Endothelial cell of umbilical vein (primary cell): ENCODE measurements around the gene BRWD1. TPM values are rescaled to one million over a fixed set of nuclear protein-coding genes. Genes with fewer than 3 reads are reported as not detected.

Experiments used
- BruUV-seq: library from RNA; stranded (reverse); fragments of 400-500 nt; replicated peaks from 2 replicates; lab custom pipeline; 2021; lab: Mats Ljungman, UMichigan
- CTCF ChIA-PET: fragments of 300-600, 350-600 bp; sonication (Branson Sonifier 250); formaldehyde crosslinking; loops from one replicate; lab custom pipeline; 2021; ENCODE audit warnings: antibody characterized with exemption, inconsistent platforms; lab: Charles Lee
- POLR2A ChIA-PET: fragments of 300-600, 350-600 bp; sonication (Branson Sonifier 250); formaldehyde crosslinking; loops from one replicate; lab custom pipeline; 2021; ENCODE audit warnings: antibody characterized with exemption, inconsistent platforms; lab: Charles Lee
- DNase-seq: peaks from one replicate; pipeline ENCODE4 v3.0.0-alpha.2; 2011; ENCODE audit warnings: low read depth, low spot score
- FAIRE-seq: peaks from 2 replicates; lab custom pipeline; 2011; peaks lifted over from hg19 to GRCh38; lab: Jason Lieb, UNC
- H2AFZ ChIP-seq: 2 replicates; pipeline ENCODE4 v1.6.0; 2012; ENCODE audit warnings: low read depth, low read length, control low read depth, inconsistent platforms
- H3K27ac ChIP-seq: 2 replicates; pipeline ENCODE4 v1.5.1; 2011; ENCODE audit warnings: low read depth, mild to moderate bottlenecking, control low read depth, low read length, moderate library complexity; ENCODE audit not compliant: insufficient read depth
- H3K27me3 ChIP-seq, 2 experiments: 2 replicates each; pipeline versions ENCODE4 v1.6.0 to v1.6.1; 2011; ENCODE audit warnings: low read length in 2 of 2, mixed read lengths in 1 of 2; ENCODE audit not compliant: control insufficient read depth in 2 of 2, insufficient read depth in 2 of 2
- H3K36me3 ChIP-seq, 2 experiments: 2 replicates in 1 of 2; 3 replicates in 1 of 2; pipeline ENCODE4 v1.5.1; 2011; ENCODE audit warnings: low read length in 2 of 2, mild to moderate bottlenecking in 1 of 2, moderate library complexity in 1 of 2; ENCODE audit not compliant: control insufficient read depth in 2 of 2, insufficient read depth in 2 of 2; ENCODE audit errors: extremely low read depth in 1 of 2
- H3K4me1 ChIP-seq: 3 replicates; pipeline ENCODE4 v1.5.1; 2011; ENCODE audit warnings: mild to moderate bottlenecking, low read length; ENCODE audit not compliant: control insufficient read depth, insufficient read depth; ENCODE audit errors: extremely low read depth
- H3K4me2 ChIP-seq: 2 replicates; pipeline ENCODE4 v1.6.1; 2011; ENCODE audit warnings: low read length, control low read depth, mixed read lengths; ENCODE audit not compliant: insufficient read depth
- H3K4me3 ChIP-seq, 3 experiments: fragments of 200-600 bp in 1 of 3; sonication (generic), shearing (Covaris generic) in 1 of 3; replicated peaks in 1 of 3; 2 replicates each; pipeline ENCODE4 v1.5.1; 2011 to 2016; ENCODE audit warnings: control low read depth in 3 of 3, low read length in 3 of 3, mild to moderate bottlenecking in 2 of 3, inconsistent platforms in 1 of 3, low read depth in 1 of 3, moderate library complexity in 1 of 3; ENCODE audit not compliant: insufficient read depth in 1 of 3
- H3K79me2 ChIP-seq: 2 replicates; pipeline ENCODE4 v1.6.0; 2012; ENCODE audit warnings: low read length, inconsistent platforms; ENCODE audit not compliant: control insufficient read depth, insufficient read depth
- H3K9ac ChIP-seq: replicated peaks from 2 replicates; pipeline ENCODE3; 2011; ENCODE audit warnings: low read length, control low read depth; ENCODE audit not compliant: insufficient read depth; ENCODE audit errors: extremely low read depth
- H3K9me1 ChIP-seq: replicated peaks from 3 replicates; pipeline ENCODE4 v1.6.0; 2011; ENCODE audit warnings: mild to moderate bottlenecking, low read length; ENCODE audit not compliant: control insufficient read depth, insufficient read depth; ENCODE audit errors: extremely low read depth
- H3K9me3 ChIP-seq: replicated peaks from 2 replicates; pipeline ENCODE4 v1.5.1; 2012; ENCODE audit warnings: low read length, inconsistent platforms; ENCODE audit not compliant: control insufficient read depth, insufficient read depth
- H4K20me1 ChIP-seq: replicated peaks from 2 replicates; pipeline ENCODE3; 2011; ENCODE audit warnings: mild to moderate bottlenecking, low read length; ENCODE audit not compliant: control insufficient read depth, insufficient read depth; ENCODE audit errors: extremely low read depth
- CTCF ChIP-seq, 2 donors: IDR thresholded peaks; 1 replicate in 1 of 2; 2 replicates in 1 of 2; pipeline ENCODE4 v1.5.1; 2011; ENCODE audit warnings: low read length in 2 of 2, mild to moderate bottlenecking in 2 of 2, moderate library complexity in 2 of 2, control low read depth in 1 of 2, inconsistent platforms in 1 of 2, low read depth in 1 of 2; ENCODE audit not compliant: insufficient read depth in 1 of 2; ENCODE audit errors: extremely low read depth in 1 of 2
- EZH2 ChIP-seq: IDR thresholded peaks from 2 replicates; pipeline ENCODE4 v1.6.1; 2012; ENCODE audit warnings: borderline replicate concordance, low read depth, mild to moderate bottlenecking, moderate library complexity, low read length, inconsistent platforms; ENCODE audit not compliant: severe bottlenecking
- FOS ChIP-seq: IDR thresholded peaks from 2 replicates; pipeline ENCODE4 v1.6.1; 2011; ENCODE audit warnings: mild to moderate bottlenecking, low read length, moderate library complexity, borderline replicate concordance; ENCODE audit not compliant: insufficient read depth
- GATA2 ChIP-seq: IDR thresholded peaks from 2 replicates; pipeline ENCODE4 v1.7.0; 2011; ENCODE audit warnings: low read depth, mild to moderate bottlenecking, moderate library complexity, mixed read lengths, low read length; ENCODE audit not compliant: insufficient read length, insufficient read depth
- JUN ChIP-seq: IDR thresholded peaks from 2 replicates; pipeline ENCODE4 v1.6.1; 2011; ENCODE audit warnings: borderline replicate concordance, low read depth; ENCODE audit not compliant: insufficient read length, insufficient read depth
- MAX ChIP-seq: IDR thresholded peaks from 2 replicates; pipeline ENCODE4 v1.6.1; 2011; ENCODE audit not compliant: insufficient read depth, insufficient read length
- MYC ChIP-seq: IDR thresholded peaks from one replicate; pipeline ENCODE4 v1.6.1; 2011; ENCODE audit warnings: mild to moderate bottlenecking, low read depth, low read length
- POLR2A ChIP-seq: IDR thresholded peaks from 2 replicates; pipeline ENCODE4 v1.6.1; 2012; ENCODE audit warnings: low read depth, mild to moderate bottlenecking, control low read depth, low read length
- POLR2AphosphoS5 ChIP-seq: IDR thresholded peaks from 2 replicates; pipeline ENCODE4 v1.6.1; 2012; ENCODE audit warnings: low read depth, mild to moderate bottlenecking, control low read depth, low read length, moderate library complexity; ENCODE audit not compliant: insufficient read depth
- dilution Hi-C: fragments of 300-500 bp; cut with MboI; formaldehyde crosslinking; loops from one replicate; pipeline ENCODE4 v1.15.0; 2019; ENCODE audit warnings: low sequenced_read_pairs; ENCODE audit not compliant: extremely low pct_ligation_motif_present
- intact Hi-C: fragments of 100-400 bp; cut with micrococcal nuclease; formaldehyde crosslinking; loops from one replicate; pipeline ENCODE4 v1.10.0; 2022
- polyA plus RNA-seq, 4 experiments: library from polyadenylated mRNA; depleted of rRNA in 3 of 4; stranded (reverse) in 3 of 4; unstranded in 1 of 4; fragments of >200 nt; gene quantifications; 2 replicates each; pipeline versions ENCODE4 v1.2.1 to v1.2.3, GENCODE V29; 2011 to 2012; ENCODE audit warnings: missing spikeins in 1 of 4
- total RNA-seq: library from RNA; stranded (reverse); gene quantifications from 2 replicates; pipeline ENCODE4 v1.2.3, GENCODE V29; 2021

Gene BRWD1
- total and polyA plus RNA-seq, 2 donors (not counting 3 experiments of a cell fraction or from before 2014, with no cell fraction given): 6.1 to 33.2 TPM

- H3K79me2 ChIP-seq: peaks cover 13% of the 10 kb centered on the region
- H2AFZ ChIP-seq: no peak overlapping the region
- POLR2A ChIA-PET: no interaction called here
- dilution Hi-C loops (no loop called here), intact Hi-C loops (no loop called here)
- H3K9ac ChIP-seq: no peak overlapping the region
- CTCF ChIA-PET: interaction anchor here (1.6 kb wide), 1 partner anchor 201 kb away, joined by 4 read pairs; no protein-coding TSS in a partner anchor
- H4K20me1 ChIP-seq: no peaks in the 10 kb centered on the region
- peaks cover 17% of the 10 kb centered on the region for H3K4me1 ChIP-seq
- H3K4me3 ChIP-seq: no peak overlapping the region
- no peaks in the 10 kb centered on the region for H3K9me1 ChIP-seq
- TF ChIP-seq FOS (no peak), GATA2 (no peak), EZH2 (no peak), MYC (no peak), POLR2A (no peak), MAX (no peak), JUN (no peak), CTCF (IDR thresholded peaks at IDR 0.05; ENCODE audit: extremely low read depth in 1 of 2, insufficient read depth in 1 of 2, low read depth in 1 of 2, low read length in 2 of 2) (no peak), POLR2AphosphoS5 (no peak)
- H3K36me3 ChIP-seq: peaks cover 0 to 3% of the 10 kb centered on the region in 2 experiments
- no peak overlapping the region for H3K4me2 ChIP-seq
- no peaks in the 10 kb centered on the region for H3K9me3 ChIP-seq
- H3K27me3 ChIP-seq: no peaks in the 10 kb centered on the region
- DNase-seq: no peak
- BruUV-seq: no TSS peak
- no peak overlapping the region for H3K27ac ChIP-seq
- FAIRE-seq: no peak
These were observed 126.8 kb downstream of the BRWD1 start for GRCh38 chr21:39186676-39187075.
